Duodenal mucosa (tissue), 2 donors: ENCODE data around the gene PHB1.
"Not testable (repeated sequence)": the region's sequence is repeated elsewhere in the genome, so short reads cannot be mapped to it uniquely, and the experiment has no call there.

Experiments
- H3K27ac ChIP-seq: one replicate; pipeline ENCODE4 v1.7.0; 2013; ENCODE audit warnings: low read depth, low read length
- H3K27me3 ChIP-seq, 2 donors: one replicate each; pipeline ENCODE4 v1.7.0; 2013; ENCODE audit warnings: low read length in 2 of 2, control low read depth in 1 of 2; ENCODE audit not compliant: insufficient read depth in 2 of 2, control insufficient read depth in 1 of 2
- H3K36me3 ChIP-seq, 2 donors: one replicate each; pipeline ENCODE4 v1.7.0; 2013; ENCODE audit warnings: low read length in 2 of 2, control low read depth in 1 of 2; ENCODE audit not compliant: insufficient read depth in 2 of 2, control insufficient read depth in 1 of 2
- H3K4me1 ChIP-seq, 2 donors: one replicate each; pipeline ENCODE4 v1.7.0; 2013; ENCODE audit warnings: low read length in 2 of 2, control low read depth in 1 of 2; ENCODE audit not compliant: insufficient read depth in 2 of 2, control insufficient read depth in 1 of 2
- H3K4me3 ChIP-seq, 2 donors: one replicate each; pipeline ENCODE4 v1.7.0; 2013; ENCODE audit warnings: low read length in 2 of 2, low read depth in 1 of 2
- H3K9ac ChIP-seq, 2 donors: one replicate each; pipeline ENCODE4 v1.7.0; 2013; ENCODE audit warnings: low read length in 2 of 2, low read depth in 1 of 2
- H3K9me3 ChIP-seq, 2 donors: one replicate each; pipeline ENCODE4 v1.7.0; 2013; ENCODE audit warnings: low read length in 2 of 2, control low read depth in 1 of 2; ENCODE audit not compliant: control insufficient read depth in 1 of 2

The PHB1 gene

DNA sequence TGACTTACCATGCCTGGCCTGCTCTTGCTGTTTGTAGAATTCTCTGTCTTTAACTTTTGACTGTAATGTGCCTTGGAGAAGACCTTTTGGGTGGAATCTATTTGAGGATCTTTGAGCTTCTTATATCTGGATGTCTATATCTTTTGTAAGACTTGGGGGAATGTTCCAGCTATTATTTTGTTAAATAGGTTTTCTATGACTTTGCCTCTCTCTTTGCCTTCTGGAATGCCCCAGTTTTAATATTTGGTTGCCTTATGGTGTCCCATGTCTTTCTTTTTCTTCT lies 10.3 kb upstream of the PHB1 start:
- H3K4me3 ChIP-seq: no peak overlapping the region
- H3K27ac ChIP-seq: no peak overlapping the region
- H3K4me1 ChIP-seq: no peaks in the 10 kb centered on the region
- H3K27me3 ChIP-seq: no peaks in the 10 kb centered on the region
- H3K36me3 ChIP-seq: no peaks in the 10 kb centered on the region
- peaks cover 2 to 7% of the 10 kb centered on the region in 2 donors for H3K9me3 ChIP-seq
- no peak overlapping the region for H3K9ac ChIP-seq

DNA sequence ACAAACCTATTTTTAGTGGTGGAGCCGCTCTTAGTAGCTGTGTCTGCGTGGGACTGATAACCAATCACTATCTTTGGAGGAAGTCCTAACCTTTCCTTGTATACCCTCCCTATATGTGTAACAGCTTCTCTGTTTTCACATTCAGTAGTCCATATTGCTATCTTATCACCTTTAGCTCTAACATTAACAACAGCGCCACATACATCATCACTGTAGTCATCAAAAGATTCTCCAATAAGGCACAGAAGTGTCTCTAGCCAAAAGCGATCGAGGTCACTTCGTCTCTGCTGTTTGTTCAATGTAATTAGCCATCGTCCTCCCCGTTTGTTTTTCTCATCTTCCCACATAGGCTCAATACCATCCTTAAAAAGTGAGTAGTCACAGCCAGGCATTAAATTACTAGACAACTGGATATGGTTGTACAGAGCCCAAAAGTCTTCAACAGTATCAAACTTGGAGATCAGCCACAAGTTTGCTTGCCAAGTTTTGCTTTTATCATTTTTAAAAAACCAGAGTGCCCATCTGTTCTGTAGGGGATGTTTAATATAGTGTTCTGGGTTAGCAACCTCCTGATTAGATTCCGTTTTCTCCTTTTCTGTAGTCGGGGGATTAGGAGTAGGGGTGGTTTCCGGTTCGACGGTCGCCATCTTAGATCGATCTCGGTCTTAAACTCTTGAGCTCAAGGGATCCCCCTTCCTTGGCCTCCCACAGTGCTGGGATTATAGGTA lies 9.8 kb upstream of the PHB1 start:
- not testable (repeated sequence) for H3K4me1 ChIP-seq, H3K9me3 ChIP-seq, H3K27me3 ChIP-seq, H3K27ac ChIP-seq, H3K36me3 ChIP-seq, H3K4me3 ChIP-seq, H3K9ac ChIP-seq

DNA sequence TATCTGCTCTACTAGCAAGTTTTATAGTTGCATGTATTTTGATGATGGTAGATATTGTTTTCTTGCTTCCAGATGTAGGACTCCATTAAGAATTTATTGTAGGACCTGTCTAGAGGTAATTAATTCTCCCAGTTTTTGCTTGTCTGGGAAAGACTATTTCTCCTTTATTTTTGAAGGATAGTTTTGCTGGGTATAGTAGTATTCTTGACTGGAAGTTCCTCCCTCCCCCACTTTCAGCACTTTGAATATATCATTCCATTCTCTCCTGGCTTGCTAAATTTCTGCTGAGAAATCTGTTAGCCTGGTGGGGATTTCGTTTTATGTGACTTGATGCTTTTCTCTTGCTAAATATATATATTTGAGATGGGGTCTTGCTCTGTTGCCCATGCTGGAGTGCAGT lies 8.0 kb upstream of the PHB1 start:
- no peak overlapping the region for H3K9ac ChIP-seq
- H3K9me3 ChIP-seq: peaks cover 2 to 7% of the 10 kb centered on the region in 2 donors
- H3K27ac ChIP-seq: no peak overlapping the region
- no peaks in the 10 kb centered on the region for H3K27me3 ChIP-seq
- H3K36me3 ChIP-seq: no peaks in the 10 kb centered on the region
- H3K4me1 ChIP-seq: no peaks in the 10 kb centered on the region
- no peak overlapping the region for H3K4me3 ChIP-seq

DNA sequence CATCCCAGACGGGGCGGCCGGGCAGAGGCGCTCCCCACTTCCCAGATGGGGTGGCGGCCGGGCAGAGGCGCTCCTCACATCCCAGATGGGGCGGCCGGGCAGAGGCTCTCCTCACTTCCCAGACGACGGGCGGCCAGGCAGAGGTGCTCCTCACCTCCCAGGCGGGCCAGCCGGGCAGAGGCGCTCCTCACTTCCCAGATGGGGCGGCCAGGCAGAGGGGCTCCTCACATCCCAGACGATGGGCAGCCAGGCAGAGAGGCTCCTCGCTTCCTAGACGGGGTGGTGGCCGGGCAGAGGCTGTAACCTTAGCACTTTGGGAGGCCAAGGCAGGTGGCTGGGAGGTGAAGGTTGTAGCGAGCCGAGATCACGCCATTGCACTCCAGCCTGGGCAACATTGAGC lies 5.1 kb upstream of the PHB1 start:
- H3K27me3 ChIP-seq, H3K9me3 ChIP-seq, H3K36me3 ChIP-seq, H3K4me3 ChIP-seq, H3K27ac ChIP-seq, H3K4me1 ChIP-seq, H3K9ac ChIP-seq: not testable (repeated sequence)

DNA sequence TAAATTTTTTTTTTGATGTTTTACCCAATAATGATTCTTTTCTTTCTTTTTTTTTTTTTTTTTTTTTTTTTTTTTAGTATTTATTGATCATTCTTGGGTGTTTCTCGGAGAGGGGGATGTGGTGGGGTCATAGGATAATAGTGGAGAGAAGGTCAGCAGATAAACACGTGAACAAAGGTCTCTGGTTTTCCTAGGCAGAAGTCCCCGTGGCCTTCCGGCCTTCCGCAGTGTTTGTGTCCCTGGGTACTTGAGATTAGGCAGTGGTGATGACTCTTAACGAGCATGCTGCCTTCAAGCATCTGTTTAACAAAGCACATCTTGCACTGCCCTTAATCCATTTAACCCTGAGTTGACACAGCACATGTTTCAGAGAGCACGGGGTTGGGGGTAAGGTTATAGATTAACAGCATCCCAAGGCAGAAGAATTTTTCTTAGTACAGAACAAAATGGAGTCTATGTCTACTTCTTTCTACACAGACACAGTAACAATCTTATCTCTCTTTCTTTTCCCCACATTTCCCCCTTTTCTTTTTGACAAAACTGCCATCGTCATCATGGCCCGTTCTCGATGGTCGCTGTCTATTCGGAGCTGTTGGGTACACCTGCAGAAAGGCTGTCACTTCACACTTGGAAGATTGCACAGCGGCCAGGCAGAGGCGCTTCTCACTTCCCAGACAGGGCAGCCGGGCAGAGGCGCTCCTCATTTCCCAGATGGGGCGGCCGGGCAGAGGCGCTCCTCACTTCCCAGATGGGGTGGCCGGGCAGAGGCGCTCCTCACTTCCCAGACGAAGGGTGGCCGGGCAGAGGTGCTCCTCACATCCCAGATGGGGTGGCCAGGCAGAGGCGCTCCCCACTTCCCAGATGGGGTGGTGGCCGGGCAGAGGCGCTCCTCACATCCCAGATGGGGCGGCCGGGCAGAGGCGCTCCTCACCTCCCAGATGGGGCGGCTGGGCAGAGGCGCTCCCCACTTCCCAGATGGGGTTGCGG lies 4.4 kb upstream of the PHB1 start:
- H3K9me3 ChIP-seq, H3K4me3 ChIP-seq, H3K27ac ChIP-seq, H3K36me3 ChIP-seq, H3K27me3 ChIP-seq, H3K9ac ChIP-seq, H3K4me1 ChIP-seq: not testable (repeated sequence)

DNA sequence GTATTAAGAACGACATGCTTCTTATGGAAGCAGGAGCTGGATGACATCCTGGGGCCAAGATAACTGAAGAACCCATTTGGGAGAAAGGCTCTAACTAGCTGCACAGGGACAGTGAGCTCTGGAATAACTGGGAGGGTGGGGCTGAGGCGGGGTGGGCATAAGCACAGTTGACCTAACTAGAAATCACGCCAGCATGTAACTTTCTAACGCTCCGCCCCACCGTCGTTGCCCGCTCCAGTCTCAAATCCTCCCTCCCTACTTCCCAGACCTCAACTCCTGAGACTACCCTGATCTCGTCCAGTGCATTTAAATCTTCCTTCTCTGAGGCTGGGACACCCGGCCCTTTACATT lies 436 bp downstream of the PHB1 start:
- Histone ChIP-seq H3K4me1 (peaks cover 15 to 16% of the 10 kb centered on the region in 2 donors), H3K27ac (no peak overlapping the region), H3K4me3 (peak overlapping the region; percentile 96 to 100), H3K36me3 (peaks cover 15 to 33% of the 10 kb centered on the region in 2 donors), H3K27me3 (no peaks in the 10 kb centered on the region), H3K9me3 (no peaks in the 10 kb centered on the region), H3K9ac (peak overlapping the region; percentile 89 to 94)

DNA sequence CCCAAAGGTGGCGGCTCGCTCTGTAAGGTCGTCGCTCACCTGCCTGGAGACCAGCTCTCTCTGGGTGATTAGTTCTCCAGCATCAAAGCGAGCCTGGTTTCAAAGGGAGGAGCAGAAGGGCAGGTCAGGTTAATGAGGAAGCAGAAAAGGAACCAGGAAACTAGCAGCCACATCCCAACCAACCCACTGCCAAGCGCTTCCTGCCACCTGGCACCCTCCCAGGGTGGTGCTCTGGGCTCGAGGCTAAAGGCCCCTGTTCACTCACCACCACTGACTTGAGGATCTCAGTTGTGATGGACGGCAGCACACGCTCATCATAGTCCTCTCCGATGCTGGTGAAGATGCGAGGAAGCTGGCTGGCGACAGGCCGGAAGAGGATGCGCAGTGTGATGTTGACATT lies 5.6 kb downstream of the PHB1 start:
- peaks cover 39 to 78% of the 10 kb centered on the region in 2 donors for H3K36me3 ChIP-seq
- no peaks in the 10 kb centered on the region for H3K27me3 ChIP-seq
- no peak overlapping the region for H3K4me3 ChIP-seq
- no peaks in the 10 kb centered on the region for H3K9me3 ChIP-seq
- H3K27ac ChIP-seq: no peak overlapping the region
- H3K4me1 ChIP-seq: peaks cover 23 to 24% of the 10 kb centered on the region in 2 donors
- no peak overlapping the region for H3K9ac ChIP-seq

DNA sequence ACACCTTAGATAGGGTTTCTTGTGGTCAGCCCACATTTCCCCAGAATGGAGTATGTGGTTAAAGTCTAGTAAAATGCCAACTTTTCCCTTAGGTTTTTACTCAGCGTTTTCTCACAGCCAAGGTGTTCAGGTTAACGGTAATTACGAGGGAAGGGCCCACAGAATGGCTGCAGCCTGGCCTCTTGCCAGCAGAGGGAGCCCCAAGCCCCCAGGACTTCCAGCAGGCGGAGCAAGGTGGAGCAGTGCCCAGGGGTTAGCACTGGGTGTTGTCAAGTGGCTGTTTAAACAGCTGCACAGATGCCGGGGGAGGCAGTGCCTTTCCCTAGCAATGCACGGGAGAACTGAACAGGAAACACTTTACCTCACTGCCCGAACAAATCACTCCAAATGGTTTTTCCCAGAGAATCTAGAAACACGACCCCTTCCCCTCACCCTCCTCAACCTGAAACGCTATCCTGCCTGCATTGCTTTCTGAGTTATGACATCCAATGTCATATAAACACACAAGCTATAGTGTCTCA lies 6.6 kb downstream of the PHB1 start:
- peaks cover 40 to 86% of the 10 kb centered on the region in 2 donors for H3K36me3 ChIP-seq
- no peak overlapping the region for H3K4me3 ChIP-seq
- H3K27ac ChIP-seq: no peak overlapping the region
- peaks cover 15 to 16% of the 10 kb centered on the region in 2 donors for H3K4me1 ChIP-seq
- H3K9me3 ChIP-seq: no peaks in the 10 kb centered on the region
- H3K27me3 ChIP-seq: no peaks in the 10 kb centered on the region
- H3K9ac ChIP-seq: no peak overlapping the region

DNA sequence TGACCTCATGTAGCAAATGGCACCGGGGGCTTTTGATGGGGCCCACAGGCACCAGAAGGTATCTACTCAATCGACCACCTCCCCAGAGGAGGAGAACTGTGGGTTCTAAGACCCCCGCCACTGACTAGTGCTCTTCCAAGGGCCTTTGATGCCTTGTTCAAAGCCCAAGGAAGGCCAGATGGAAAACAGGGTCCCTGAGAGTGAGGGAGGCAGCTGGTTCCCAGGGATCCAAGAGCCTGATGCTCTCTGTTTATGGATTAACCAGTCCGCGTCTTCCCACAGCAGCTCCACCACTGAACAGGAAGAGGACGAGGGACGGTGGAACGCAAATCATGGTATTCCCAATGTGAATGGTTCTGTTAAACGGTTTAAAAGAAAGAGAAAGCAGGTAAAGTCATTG lies 7.6 kb downstream of the PHB1 start:
- no peak overlapping the region for H3K9ac ChIP-seq
- H3K36me3 ChIP-seq: peaks cover 32 to 84% of the 10 kb centered on the region in 2 donors
- no peaks in the 10 kb centered on the region for H3K27me3 ChIP-seq
- no peaks in the 10 kb centered on the region for H3K9me3 ChIP-seq
- no peak overlapping the region for H3K27ac ChIP-seq
- H3K4me3 ChIP-seq: no peak overlapping the region
- peaks cover 15 to 16% of the 10 kb centered on the region in 2 donors for H3K4me1 ChIP-seq

DNA sequence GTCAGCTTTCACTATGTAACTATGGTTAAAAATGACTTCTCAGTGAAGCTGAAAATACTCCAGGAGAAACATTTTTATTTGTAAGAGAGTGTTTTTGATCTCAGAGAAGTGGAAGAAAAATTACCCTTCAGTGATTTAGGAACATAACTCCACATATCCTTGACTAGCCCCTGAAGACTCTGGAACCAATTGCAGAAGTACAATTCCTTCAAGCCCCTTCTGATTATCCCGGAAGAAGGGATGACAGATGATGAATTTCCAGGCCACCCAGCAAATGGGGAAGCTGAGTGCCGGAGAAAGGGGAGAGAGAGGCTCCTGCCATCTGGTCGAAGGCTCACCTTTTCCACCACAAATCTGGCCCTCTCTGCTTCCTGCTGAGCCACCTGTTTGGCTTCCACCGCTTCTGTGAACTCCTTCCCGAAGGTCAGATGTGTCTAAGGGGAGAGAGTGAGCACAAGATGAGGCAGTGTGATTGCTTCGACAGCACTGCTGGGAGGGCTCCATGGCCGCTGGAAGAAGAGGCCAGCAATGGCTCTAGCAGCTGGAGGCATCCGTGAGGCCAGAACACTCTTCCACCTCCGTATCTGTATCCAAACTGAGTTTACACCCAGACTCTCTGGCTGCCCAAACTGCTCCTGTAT lies 8.1 kb downstream of the PHB1 start:
- Histone ChIP-seq H3K27ac (no peak overlapping the region), H3K27me3 (no peaks in the 10 kb centered on the region), H3K9me3 (no peaks in the 10 kb centered on the region), H3K36me3 (peaks cover 29 to 79% of the 10 kb centered on the region in 2 donors), H3K9ac (no peak overlapping the region), H3K4me3 (no peak overlapping the region), H3K4me1 (peaks cover 15 to 16% of the 10 kb centered on the region in 2 donors)
